Ishikawa (cell line): ENCODE data around the gene EP400.

Experiments
- CREB1 ChIP-seq: IDR thresholded peaks from 2 replicates; pipeline ENCODE4 v1.6.1; 2012; ENCODE audit warnings: low read depth
- EGR1 ChIP-seq: IDR thresholded peaks from 2 replicates; pipeline ENCODE4 v1.6.1; 2012
- EP300 ChIP-seq: IDR thresholded peaks from 2 replicates; pipeline ENCODE4 v1.6.1; 2012; ENCODE audit warnings: borderline replicate concordance
- TAF1 ChIP-seq: IDR thresholded peaks from 2 replicates; pipeline ENCODE4 v1.6.1; 2012; ENCODE audit warnings: low read depth, mild to moderate bottlenecking
- YY1 ChIP-seq: IDR thresholded peaks from 2 replicates; pipeline ENCODE4 v1.6.1; 2012; ENCODE audit warnings: low read depth

DNA sequence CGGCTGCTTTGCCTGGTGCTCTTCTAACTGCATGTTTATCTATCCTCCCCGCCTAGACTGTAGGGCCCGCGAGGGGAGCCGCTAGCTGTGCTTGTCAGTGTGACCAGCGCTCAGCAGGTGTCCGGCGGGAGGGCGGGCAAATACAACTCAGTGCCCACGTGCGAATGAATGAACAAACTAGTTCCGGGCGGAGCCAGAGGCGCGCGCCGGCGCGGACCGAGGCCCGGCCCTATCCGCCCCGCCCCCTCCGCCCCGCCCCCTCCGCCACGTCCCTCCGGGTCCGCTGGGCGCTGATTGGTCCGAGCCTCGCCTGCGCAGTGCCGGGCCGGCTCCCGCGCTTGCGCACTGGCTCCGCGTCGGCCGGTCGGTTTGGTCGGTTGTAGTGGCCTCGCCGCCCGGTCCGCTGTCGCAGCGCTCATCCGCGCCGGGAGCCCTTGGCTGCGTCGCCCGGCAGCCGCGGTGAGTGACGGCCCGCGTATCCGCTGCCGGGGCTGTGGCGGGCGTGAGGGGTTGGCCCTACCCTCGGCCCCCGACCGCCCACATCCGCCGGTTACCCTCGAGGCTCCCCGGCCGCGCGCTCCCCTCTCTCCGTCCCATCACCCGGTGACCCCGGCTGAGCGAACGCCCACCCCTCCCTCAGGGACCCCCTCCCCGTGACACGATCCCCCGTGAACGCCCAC lies 134.3 kb downstream of the EP400 start:
- TF ChIP-seq CREB1 = no peak
- no peak for TF ChIP-seq YY1
- peak; percentile 87 for TF ChIP-seq TAF1
- TF ChIP-seq EP300 = no peak
- no peak for TF ChIP-seq EGR1
